Measurements from ENCODE around the gene ERBB4. TPM values are rescaled to one million over a fixed set of nuclear protein-coding genes. Genes with fewer than 3 reads are reported as not detected.

Gene ERBB4
- total RNA-seq, 4 donors from 2014 or later: 0.16 to 12.7 (median 0.27) TPM; not detected in 1

DNA sequence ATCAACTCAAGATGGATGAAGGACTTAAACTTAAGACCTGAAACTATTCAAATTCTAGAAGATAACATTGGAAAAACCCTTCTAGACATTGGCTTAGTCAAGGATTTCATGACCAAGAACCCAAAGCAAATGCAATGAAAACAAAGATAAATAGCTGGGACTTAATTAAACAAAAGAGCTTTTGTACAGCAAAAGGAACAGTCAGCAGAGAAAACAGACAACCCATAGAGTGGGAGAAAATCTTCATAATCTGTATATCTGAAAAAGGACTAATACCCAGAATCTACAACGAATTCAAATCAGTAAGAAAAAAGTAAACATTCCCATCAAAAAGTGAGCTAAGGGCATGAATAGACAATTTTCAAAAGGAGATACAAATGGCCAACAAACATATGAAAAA lies 171.2 kb downstream of the ERBB4 start:
- intact Hi-C loops (cut with DNase I; ENCODE audit: low total_unique reads) (no loop called here), in situ Hi-C loops (cut with MboI; ENCODE audit: low pct_ligation_motif_present in 1 of 4, low pct_unique_long_range_greater_than_20kb in 1 of 4, low sequenced_read_pairs in 3 of 4) (no loop called here)
- Histone ChIP-seq H3K27me3 (no peaks in the 10 kb centered on the region), H3K9me3 (no peaks in the 10 kb centered on the region), H3K4me3 (no peak overlapping the region), H3K36me3 (no peaks in the 10 kb centered on the region), H3K4me1 (no peaks in the 10 kb centered on the region), H3K27ac (no peak overlapping the region)
- WGBS, 2 donors (ENCODE audit: low coverage in 1 of 2): 64 to 75% methylated on average over 1 of the region's 1 CpG
- TF ChIP-seq POLR2A (IDR thresholded peaks at IDR 0.05): no peak
- TF ChIP-seq, protein P1, sequence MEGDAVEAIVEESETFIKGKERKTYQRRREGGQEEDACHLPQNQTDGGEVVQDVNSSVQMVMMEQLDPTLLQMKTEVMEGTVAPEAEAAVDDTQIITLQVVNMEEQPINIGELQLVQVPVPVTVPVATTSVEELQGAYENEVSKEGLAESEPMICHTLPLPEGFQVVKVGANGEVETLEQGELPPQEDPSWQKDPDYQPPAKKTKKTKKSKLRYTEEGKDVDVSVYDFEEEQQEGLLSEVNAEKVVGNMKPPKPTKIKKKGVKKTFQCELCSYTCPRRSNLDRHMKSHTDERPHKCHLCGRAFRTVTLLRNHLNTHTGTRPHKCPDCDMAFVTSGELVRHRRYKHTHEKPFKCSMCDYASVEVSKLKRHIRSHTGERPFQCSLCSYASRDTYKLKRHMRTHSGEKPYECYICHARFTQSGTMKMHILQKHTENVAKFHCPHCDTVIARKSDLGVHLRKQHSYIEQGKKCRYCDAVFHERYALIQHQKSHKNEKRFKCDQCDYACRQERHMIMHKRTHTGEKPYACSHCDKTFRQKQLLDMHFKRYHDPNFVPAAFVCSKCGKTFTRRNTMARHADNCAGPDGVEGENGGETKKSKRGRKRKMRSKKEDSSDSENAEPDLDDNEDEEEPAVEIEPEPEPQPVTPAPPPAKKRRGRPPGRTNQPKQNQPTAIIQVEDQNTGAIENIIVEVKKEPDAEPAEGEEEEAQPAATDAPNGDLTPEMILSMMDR (IDR thresholded peaks at IDR 0.05): no peak
- no peak for TF ChIP-seq EP300 (IDR thresholded peaks at IDR 0.05; ENCODE audit: low read depth)
- no peak for TF ChIP-seq POLR2AphosphoS5 (IDR thresholded peaks at IDR 0.05)
- no peak for DNase-seq

DNA sequence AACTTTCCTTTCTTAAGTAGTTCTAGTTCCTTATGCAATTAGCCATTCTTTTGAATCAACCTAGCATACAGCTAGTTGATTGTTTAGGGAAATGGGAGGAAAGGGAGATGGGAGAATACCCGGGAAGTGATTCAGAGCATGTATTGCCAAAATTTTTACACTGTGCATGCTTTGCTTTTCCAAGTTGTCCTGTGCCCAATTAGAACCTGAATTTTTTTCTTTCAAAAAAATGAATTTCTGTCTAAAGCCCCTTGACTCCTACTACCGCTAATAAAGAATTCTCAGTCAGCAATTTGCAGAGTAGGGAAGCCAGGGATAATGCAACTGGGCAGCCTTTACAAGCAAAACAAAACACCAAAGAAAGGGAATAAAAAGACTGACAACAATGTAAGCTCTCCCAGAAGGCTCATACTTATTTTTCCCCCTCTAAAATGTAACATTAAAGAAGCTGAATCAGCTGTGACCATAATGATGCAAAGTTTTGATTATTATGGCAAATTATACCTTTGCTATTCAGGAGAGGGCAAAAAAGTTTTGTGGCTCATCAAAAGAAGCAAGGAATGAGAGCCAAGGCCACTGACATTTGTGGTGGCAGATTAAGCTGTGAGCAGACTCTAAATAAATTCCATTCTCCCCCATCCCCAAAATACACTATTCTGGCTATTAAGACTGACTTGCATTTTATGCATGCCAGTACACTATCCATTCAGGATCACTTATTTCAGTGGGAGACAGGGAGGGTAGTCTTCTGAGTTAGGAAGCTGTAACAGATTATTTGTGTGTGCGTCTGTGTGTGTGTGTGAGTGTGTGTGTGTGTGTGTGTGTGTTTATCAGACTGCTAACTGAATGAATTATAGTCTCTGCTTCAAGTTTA lies 174.3 kb downstream of the ERBB4 start:
- intact Hi-C loops (cut with DNase I; ENCODE audit: low total_unique reads) (no loop called here), in situ Hi-C loops (cut with MboI; ENCODE audit: low pct_ligation_motif_present in 1 of 4, low pct_unique_long_range_greater_than_20kb in 1 of 4, low sequenced_read_pairs in 3 of 4) (no loop called here)
- no peak for DNase-seq
- Histone ChIP-seq H3K27ac (no peak overlapping the region), H3K4me3 (no peak overlapping the region), H3K4me1 (no peaks in the 10 kb centered on the region), H3K27me3 (no peaks in the 10 kb centered on the region), H3K9me3 (no peaks in the 10 kb centered on the region), H3K36me3 (no peaks in the 10 kb centered on the region)
- TF ChIP-seq, protein P1 (IDR thresholded peaks at IDR 0.05): no peak
- TF ChIP-seq POLR2A (IDR thresholded peaks at IDR 0.05) (no peak), EP300 (IDR thresholded peaks at IDR 0.05; ENCODE audit: low read depth) (no peak), POLR2AphosphoS5 (IDR thresholded peaks at IDR 0.05) (no peak)
- WGBS, 2 donors (ENCODE audit: low coverage in 1 of 2): 60 to 66% methylated on average over 3 of the region's 3 CpGs

DNA sequence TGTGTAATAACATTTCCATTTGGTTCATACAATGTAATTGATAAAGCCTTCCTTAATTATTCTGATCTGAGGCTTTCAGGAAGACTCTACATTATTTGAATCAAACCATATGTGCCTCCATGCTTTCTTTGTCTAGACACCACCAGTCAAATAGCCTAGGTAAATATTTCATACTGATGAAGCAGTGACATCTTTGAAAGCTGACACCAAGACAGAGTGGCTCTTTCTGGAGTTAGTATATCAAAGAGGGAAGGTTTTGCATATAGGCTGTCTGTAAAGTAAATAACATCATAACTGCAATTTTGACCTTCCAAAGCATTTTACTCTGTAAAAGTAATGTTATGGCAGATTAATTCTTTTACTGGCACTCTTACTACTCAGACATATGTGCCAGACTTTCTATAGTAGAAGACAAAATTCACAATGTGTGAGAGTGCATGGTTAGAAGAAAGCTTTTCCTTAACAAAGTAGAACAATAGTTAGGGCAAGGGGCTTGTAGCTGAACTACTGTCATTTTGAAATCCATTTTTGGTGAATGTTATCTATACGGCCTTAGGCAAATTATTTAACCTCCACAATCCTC lies 177.3 kb downstream of the ERBB4 start:
- TF ChIP-seq POLR2AphosphoS5 (IDR thresholded peaks at IDR 0.05) (no peak), EP300 (IDR thresholded peaks at IDR 0.05; ENCODE audit: low read depth) (no peak), POLR2A (IDR thresholded peaks at IDR 0.05) (no peak)
- TF ChIP-seq, protein P1 (IDR thresholded peaks at IDR 0.05): no peak
- intact Hi-C loops (cut with DNase I; ENCODE audit: low total_unique reads) (no loop called here), in situ Hi-C loops (cut with MboI; ENCODE audit: low pct_ligation_motif_present in 1 of 4, low pct_unique_long_range_greater_than_20kb in 1 of 4, low sequenced_read_pairs in 3 of 4) (no loop called here)
- no peak for DNase-seq
- no peak overlapping the region for H3K4me3 ChIP-seq
- no peaks in the 10 kb centered on the region for H3K4me1 ChIP-seq
- H3K9me3 ChIP-seq: no peaks in the 10 kb centered on the region
- WGBS, 2 donors (ENCODE audit: low coverage in 1 of 2): 56 to 77% methylated on average over 1 of the region's 1 CpG
- no peak overlapping the region for H3K27ac ChIP-seq
- H3K27me3 ChIP-seq: no peaks in the 10 kb centered on the region
- H3K36me3 ChIP-seq: no peaks in the 10 kb centered on the region

DNA sequence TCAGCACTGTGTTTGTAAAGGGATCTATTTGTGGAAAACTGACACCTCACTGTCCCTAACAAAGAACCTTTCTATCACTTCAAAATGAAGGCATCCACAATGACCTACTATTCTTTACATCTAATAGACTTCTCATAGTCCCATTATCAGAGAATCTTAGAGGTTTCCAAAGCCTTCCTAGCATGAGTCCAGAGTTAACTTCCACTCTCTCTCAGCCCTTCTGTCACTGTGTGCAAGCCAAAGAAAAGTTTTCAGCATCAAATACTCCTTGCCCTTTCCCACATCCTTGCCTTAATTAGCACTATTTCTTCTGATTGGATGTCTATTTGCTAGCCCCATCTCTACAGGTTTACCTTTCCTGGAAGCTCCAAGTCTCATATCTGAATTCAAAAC lies 178.5 kb downstream of the ERBB4 start:
- no peaks in the 10 kb centered on the region for H3K4me1 ChIP-seq
- in situ Hi-C loops (cut with MboI; ENCODE audit: low pct_ligation_motif_present in 1 of 4, low pct_unique_long_range_greater_than_20kb in 1 of 4, low sequenced_read_pairs in 3 of 4) (no loop called here), intact Hi-C loops (cut with DNase I; ENCODE audit: low total_unique reads) (no loop called here)
- no peaks in the 10 kb centered on the region for H3K9me3 ChIP-seq
- no peak for DNase-seq
- no peak overlapping the region for H3K4me3 ChIP-seq
- no peaks in the 10 kb centered on the region for H3K27me3 ChIP-seq
- H3K36me3 ChIP-seq: no peaks in the 10 kb centered on the region
- H3K27ac ChIP-seq: no peak overlapping the region
- TF ChIP-seq EP300 (IDR thresholded peaks at IDR 0.05; ENCODE audit: low read depth) (no peak), POLR2A (IDR thresholded peaks at IDR 0.05) (no peak), POLR2AphosphoS5 (IDR thresholded peaks at IDR 0.05) (no peak)
- TF ChIP-seq, protein P1 (IDR thresholded peaks at IDR 0.05): no peak

Measured in transverse colon (tissue), 4 donors.